K562 (cell line): ENCODE results near the gene LIG3. TPM values are rescaled to one million over a fixed set of nuclear protein-coding genes. Genes with fewer than 3 reads are reported as not detected.

Experiments
- BHLHE40 ChIP-seq: IDR thresholded peaks from 2 replicates; pipeline ENCODE4 v1.6.1; 2011; ENCODE audit warnings: low read length, improper control_type of control experiment
- CAMTA2 ChIP-seq: fragments of 250-450 bp; sonication (Bioruptor Pico); conservative IDR thresholded peaks from 2 replicates; pipeline ENCODE4 v1.5.1; 2022
- FOXP1 ChIP-seq: sonication (generic); formaldehyde crosslinking; IDR thresholded peaks from 2 replicates; pipeline ENCODE4 v1.8.0; 2022; ENCODE audit warnings: mild to moderate bottlenecking, missing genetic modification reagents
- HES1 ChIP-seq: fragments of 450-650 bp; IDR thresholded peaks from 2 replicates; pipeline ENCODE4 v1.6.1; 2016; ENCODE audit warnings: low read depth, mild to moderate bottlenecking, moderate library complexity
- ID3 ChIP-seq, 2 experiments: fragments of 250-450 bp in 1 of 2; fragments of 450-650 bp in 1 of 2; sonication (Bioruptor Pico) in 1 of 2; IDR thresholded peaks; 2 replicates each; pipeline versions ENCODE4 v1.6.1 to v1.8.0; 2016 to 2021; ENCODE audit warnings: mild to moderate bottlenecking in 2 of 2, moderate library complexity in 2 of 2, missing compliant biosample characterization in 1 of 2, missing genetic modification characterization in 1 of 2
- MITF ChIP-seq: IDR thresholded peaks from 2 replicates; pipeline ENCODE4 v1.6.1; 2014; ENCODE audit warnings: antibody characterized with exemption
- NFIC ChIP-seq: fragments of 450-650 bp; IDR thresholded peaks from 2 replicates; pipeline ENCODE4 v1.6.1; 2017; ENCODE audit warnings: mild to moderate bottlenecking, inconsistent platforms
- NFYB ChIP-seq: IDR thresholded peaks from 2 replicates; pipeline ENCODE4 v1.6.1; 2011; ENCODE audit warnings: mild to moderate bottlenecking, moderate library complexity; ENCODE audit not compliant: insufficient read length; ENCODE audit errors: extremely low read depth
- NKRF ChIP-seq: fragments of 450-650 bp; IDR thresholded peaks from 2 replicates; pipeline ENCODE4 v1.6.1; 2016; ENCODE audit warnings: borderline replicate concordance
- NONO ChIP-seq, 2 experiments: fragments of 200-400 bp in 1 of 2; fragments of 450-650 bp in 1 of 2; formaldehyde crosslinking in 1 of 2; IDR thresholded peaks; 2 replicates each; pipeline ENCODE4 v1.6.1; 2017; ENCODE audit warnings: low read depth in 2 of 2, mild to moderate bottlenecking in 2 of 2, moderate library complexity in 2 of 2, low read length in 1 of 2
- NRF1 ChIP-seq, 2 experiments: fragments of 450-650 bp; IDR thresholded peaks in 1 of 2; conservative IDR thresholded peaks in 1 of 2; 2 replicates each; pipeline ENCODE4 v1.6.1; 2014; ENCODE audit warnings: mild to moderate bottlenecking in 2 of 2
- RCOR1 ChIP-seq, 2 experiments: IDR thresholded peaks; 2 replicates each; pipeline ENCODE4 v1.6.1; 2012; ENCODE audit warnings: low read depth in 2 of 2, low read length in 2 of 2, borderline replicate concordance in 1 of 2, improper control_type of control experiment in 1 of 2
- SMAD3 ChIP-seq: fragments of 450-650 bp; formaldehyde crosslinking; conservative IDR thresholded peaks from 2 replicates; pipeline ENCODE4 v1.4.0; 2020; ENCODE audit warnings: mild to moderate bottlenecking
- TEAD1 ChIP-seq, 2 experiments: fragments of 450-650 bp in 1 of 2; sonication (generic) in 1 of 2; formaldehyde crosslinking; IDR thresholded peaks; 2 replicates each; pipeline versions ENCODE4 v1.4.0 to v1.8.0; 2020 to 2022; ENCODE audit warnings: mild to moderate bottlenecking in 2 of 2, missing genetic modification reagents in 1 of 2
- TOE1 ChIP-seq, 2 experiments: fragments of 450-650 bp in 1 of 2; sonication (generic) in 1 of 2; formaldehyde crosslinking in 1 of 2; IDR thresholded peaks; 2 replicates each; pipeline versions ENCODE4 v1.7.1 to v1.8.0; 2016 to 2022; ENCODE audit warnings: borderline replicate concordance in 2 of 2, mild to moderate bottlenecking in 2 of 2, antibody characterized with exemption in 1 of 2, inconsistent platforms in 1 of 2, low read depth in 1 of 2, missing genetic modification reagents in 1 of 2, moderate library complexity in 1 of 2
- U2AF1 ChIP-seq: fragments of 200-400 bp; formaldehyde crosslinking; optimal IDR thresholded peaks from 2 replicates; pipeline ENCODE3; 2017; ENCODE audit warnings: mild to moderate bottlenecking, low read depth, low read length, moderate library complexity
- ZBTB17 ChIP-seq: fragments of 450-650 bp; formaldehyde crosslinking; IDR thresholded peaks from 2 replicates; pipeline ENCODE4 v1.4.0; 2020; ENCODE audit warnings: mild to moderate bottlenecking
- ZFP91 ChIP-seq: sonication (generic); formaldehyde crosslinking; IDR thresholded peaks from 2 replicates; pipeline ENCODE4 v1.8.0; 2022; ENCODE audit warnings: mild to moderate bottlenecking, missing genetic modification reagents
- ZNF395 ChIP-seq: fragments of 200-800 bp; sonication (Bioruptor generic); IDR thresholded peaks from 2 replicates; pipeline ENCODE4 v1.6.1; 2017; ENCODE audit warnings: missing genetic modification characterization, missing compliant biosample characterization
- polyA plus RNA-seq, 8 experiments: library from polyadenylated mRNA; depleted of rRNA in 4 of 8; stranded (reverse) in 5 of 8; unstranded in 3 of 8; fragments of >200 nt; fragmentation: Nextera tagmentation in 2 of 8; fragmentation: Illumina TruSeq in 1 of 8; extraction: Ambion mirVana in 2 of 8; extraction: Trizol in 1 of 8; gene quantifications; 2 replicates each; pipeline versions ENCODE4 v1.2.1 to v1.2.3, GENCODE V29; 2011 to 2014; ENCODE audit warnings: inconsistent platforms in 1 of 8, missing spikeins in 1 of 8
- total RNA-seq, 7 experiments: library from RNA; depleted of rRNA in 6 of 7; stranded (reverse); fragments of >200 nt in 6 of 7; fragmentation: Illumina TruSeq in 2 of 7; extraction: Trizol in 2 of 7; gene quantifications; 2 replicates each; pipeline versions ENCODE4 v1.2.1 to v1.2.3, GENCODE V29; 2011 to 2021; ENCODE audit warnings: low replicate concordance in 1 of 7

The LIG3 gene
- total and polyA plus RNA-seq, 9 of the 15 experiments (the other 6 are each of a cell fraction or from before 2014, with no cell fraction given) = 7.6 to 75.0 (median 43.0) TPM

- TF ChIP-seq U2AF1 (peak; percentile 30), RCOR1 (IDR thresholded peaks at IDR 0.05; ENCODE audit: borderline replicate concordance in 1 of 2, low read depth in 2 of 2, low read length in 2 of 2) (peak in 1 of 2 experiments; percentile 54; a peak in 2 of 4 replicates), SMAD3 (no peak), BHLHE40 (peak; percentile 82), ID3 (CRISPR knock-in tag; IDR thresholded peaks at IDR 0.05) (no peak), ID3 (tag; IDR thresholded peaks at IDR 0.05) (no peak), TEAD1 (CRISPR knock-in tag; IDR thresholded peaks at IDR 0.05) (no peak), ZNF395 (CRISPR knock-in tag) (0 out of 2 replicates have a peak, but pooled peaks have one; percentile 39), NONO (IDR thresholded peaks at IDR 0.05; ENCODE audit: low read depth in 2 of 2, low read length in 1 of 2) (peak in 1 of 2 experiments; percentile 8; a peak in 2 of 4 replicates), ZFP91 (CRISPR knock-in tag) (peak; percentile 96), TOE1 (IDR thresholded peaks at IDR 0.05; ENCODE audit: borderline replicate concordance) (peak; percentile 33; the same call in 1 of the 2 replicates), TOE1 (CRISPR knock-in tag; IDR thresholded peaks at IDR 0.05; ENCODE audit: borderline replicate concordance, low read depth) (no peak), NFYB (no peak), ZBTB17 (CRISPR knock-in tag) (no peak), NKRF (peak; percentile 93; the same call in 1 of the 2 replicates), FOXP1 (CRISPR knock-in tag) (0 out of 2 replicates have a peak, but pooled peaks have one; percentile 20), MITF (peak; percentile 91), CAMTA2 (no peak), HES1 (peak; percentile 92), NFIC (peak; percentile 3; the same call in 1 of the 2 replicates), NRF1 (conservative IDR thresholded peaks at IDR 0.05 in 1 of 2, IDR thresholded peaks at IDR 0.05 in 1 of 2) (peak; percentile 94 to 96)
These were observed at the start of gene LIG3 (continued) for GRCh38 chr17:34980353-34980680.
